ENCODE results near the gene ADGRD2. TPM values are rescaled to one million over a fixed set of nuclear protein-coding genes. Genes with fewer than 3 reads are reported as not detected.

ADGRD2 gene
- total RNA-seq, 1 experiment from 2014 or later: not detected

DNA sequence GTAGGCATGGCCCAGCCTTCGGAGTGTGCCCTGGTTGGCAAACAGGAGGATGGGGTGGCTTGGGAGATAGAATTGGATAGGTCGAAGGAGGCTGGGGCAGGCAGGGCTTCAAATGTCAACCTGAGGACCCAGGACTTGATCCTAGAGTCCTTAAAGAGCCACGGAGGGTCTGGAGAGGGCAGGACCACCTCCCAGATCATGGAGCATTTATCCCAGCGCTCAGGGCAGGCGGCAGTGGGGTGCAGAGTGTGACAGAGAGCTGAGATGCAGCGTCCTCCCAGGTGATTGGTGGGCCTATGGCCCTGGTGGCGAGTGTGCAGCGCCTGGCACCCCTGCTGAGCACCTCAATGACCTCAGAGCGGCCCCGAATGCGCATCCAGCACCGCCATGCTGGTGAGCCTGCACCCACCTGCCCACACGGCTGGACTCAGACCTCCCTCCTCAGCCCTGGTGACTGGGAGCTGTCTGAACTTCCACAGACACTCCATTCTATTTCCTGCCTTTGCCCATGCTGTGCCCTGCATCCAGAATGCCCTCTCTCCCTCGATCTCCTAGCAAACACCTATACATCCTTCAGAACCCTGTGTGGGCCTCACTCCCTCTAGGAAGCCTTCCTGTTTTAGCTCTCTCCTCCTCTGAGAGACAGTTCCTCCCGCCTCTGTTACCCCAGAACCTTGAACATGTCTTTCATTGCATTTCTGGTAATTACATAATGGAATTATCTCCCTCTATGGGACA is 6.3 kb downstream of the ADGRD2 start:
- peak in 1 of 2 experiments; percentile 23 for DNase-seq
- Mint-ChIP-seq H3K9me3 (ENCODE audit: unreplicated experiment) (no peaks in the 10 kb centered on the region), H3K4me1 (ENCODE audit: low read depth, unreplicated experiment) (no peaks in the 10 kb centered on the region), H3K4me3 (ENCODE audit: unreplicated experiment) (no peak overlapping the region), H3K36me3 (ENCODE audit: insufficient read depth, unreplicated experiment) (no peaks in the 10 kb centered on the region), H3K27ac (ENCODE audit: unreplicated experiment) (no peak overlapping the region), H3K27me3 (ENCODE audit: insufficient read depth, unreplicated experiment) (no peaks in the 10 kb centered on the region)
- POLR2A ChIA-PET: no interaction called here
- TF ChIP-seq CTCF (IDR thresholded peaks at IDR 0.05; ENCODE audit: insufficient read depth in 1 of 2, low read depth in 1 of 2, low read length in 1 of 2, severe bottlenecking in 1 of 2, unreplicated experiment in 1 of 2): no peak
- H3K9me3 ChIP-seq: no peaks in the 10 kb centered on the region
- intact Hi-C loops (cut with micrococcal nuclease; ENCODE audit: unreplicated experiment): no loop called here
- CTCF ChIA-PET: interaction anchor here (0.5 kb wide), 1 partner anchor 313 kb away, joined by 4 read pairs; no protein-coding TSS in a partner anchor
- no peaks in the 10 kb centered on the region for H3K27me3 ChIP-seq (replicated peaks; ENCODE audit: control insufficient read depth, insufficient read depth, low read length)
- H3K4me1 ChIP-seq: peaks cover 6% of the 10 kb centered on the region
- no TSS peak for BruUV-seq (replicated peaks)
- no peak overlapping the region for H3K4me3 ChIP-seq (ENCODE audit: low read depth, low read length)
- H3K36me3 ChIP-seq (ENCODE audit: control insufficient read depth, insufficient read depth, low read length): no peaks in the 10 kb centered on the region

- Mint-ChIP-seq H3K36me3 (ENCODE audit: insufficient read depth, unreplicated experiment) (no peaks in the 10 kb centered on the region), H3K4me1 (ENCODE audit: low read depth, unreplicated experiment) (no peaks in the 10 kb centered on the region), H3K9me3 (ENCODE audit: unreplicated experiment) (no peaks in the 10 kb centered on the region), H3K27ac (ENCODE audit: unreplicated experiment) (no peak overlapping the region), H3K27me3 (ENCODE audit: insufficient read depth, unreplicated experiment) (peaks cover 3% of the 10 kb centered on the region), H3K4me3 (ENCODE audit: unreplicated experiment) (no peak overlapping the region)
- intact Hi-C loops (cut with micrococcal nuclease; ENCODE audit: unreplicated experiment): no loop called here
- Histone ChIP-seq H3K36me3 (ENCODE audit: control insufficient read depth, insufficient read depth, low read length) (no peaks in the 10 kb centered on the region), H3K9me3 (no peaks in the 10 kb centered on the region), H3K27me3 (replicated peaks; ENCODE audit: control insufficient read depth, insufficient read depth, low read length) (no peaks in the 10 kb centered on the region), H3K4me3 (ENCODE audit: low read depth, low read length) (no peak overlapping the region), H3K4me1 (peaks cover 6% of the 10 kb centered on the region)
- ChIA-PET POLR2A (no interaction called here), CTCF (no interaction called here)
- TF ChIP-seq CTCF (IDR thresholded peaks at IDR 0.05; ENCODE audit: insufficient read depth in 1 of 2, low read depth in 1 of 2, low read length in 1 of 2, severe bottlenecking in 1 of 2, unreplicated experiment in 1 of 2): no peak
- no TSS peak for BruUV-seq (replicated peaks)
- peak in 1 of 2 experiments; percentile 23 for DNase-seq
These were observed 7.0 kb downstream of the ADGRD2 start for GRCh38 chr9:124457079-124457886.

- H3K36me3 Mint-ChIP-seq (ENCODE audit: insufficient read depth, unreplicated experiment): no peaks in the 10 kb centered on the region
- DNase-seq: peak in 1 of 2 experiments; percentile 32
- no peaks in the 10 kb centered on the region for H3K9me3 Mint-ChIP-seq (ENCODE audit: unreplicated experiment)
- Histone ChIP-seq H3K4me3 (ENCODE audit: low read depth, low read length) (no peak overlapping the region), H3K9me3 (no peaks in the 10 kb centered on the region), H3K4me1 (peaks cover 3% of the 10 kb centered on the region), H3K27me3 (replicated peaks; ENCODE audit: control insufficient read depth, insufficient read depth, low read length) (no peaks in the 10 kb centered on the region), H3K36me3 (ENCODE audit: control insufficient read depth, insufficient read depth, low read length) (no peaks in the 10 kb centered on the region)
- H3K4me1 Mint-ChIP-seq (ENCODE audit: low read depth, unreplicated experiment): no peaks in the 10 kb centered on the region
- peaks cover 6% of the 10 kb centered on the region for H3K27me3 Mint-ChIP-seq (ENCODE audit: insufficient read depth, unreplicated experiment)
- intact Hi-C loops (cut with micrococcal nuclease; ENCODE audit: unreplicated experiment): no loop called here
- no peak overlapping the region for H3K4me3 Mint-ChIP-seq (ENCODE audit: unreplicated experiment)
- BruUV-seq (replicated peaks): no TSS peak
- no peak for TF ChIP-seq CTCF (IDR thresholded peaks at IDR 0.05; ENCODE audit: insufficient read depth in 1 of 2, low read depth in 1 of 2, low read length in 1 of 2, severe bottlenecking in 1 of 2, unreplicated experiment in 1 of 2)
- ChIA-PET CTCF (interaction anchor here (0.7 kb wide), 1 partner anchor 148 kb away, joined by 3 read pairs; no protein-coding TSS in a partner anchor), POLR2A (no interaction called here)
- H3K27ac Mint-ChIP-seq (ENCODE audit: unreplicated experiment): no peak overlapping the region
These were observed 7.7 kb downstream of the ADGRD2 start for GRCh38 chr9:124457887-124458431.
